Fibroblast of peridontal ligament (primary cell): ENCODE measurements around the gene OSBPL2.

Source experiments
- DNase-seq: peaks from one replicate; pipeline ENCODE4 v3.0.0-alpha.2; 2010; ENCODE audit errors: extremely low read depth

OSBPL2 gene

GRCh38 chr20:62258499-62259293 is 20.4 kb downstream of the OSBPL2 start:
- DNase-seq: peak; percentile 71

- no peak for DNase-seq
These were observed 20.9 kb downstream of the OSBPL2 start for GRCh38 chr20:62259294-62259565.

GRCh38 chr20:62262064-62262463 is 23.7 kb downstream of the OSBPL2 start:
- no peak for DNase-seq

GRCh38 chr20:62263396-62263795 is 25.1 kb downstream of the OSBPL2 start:
- DNase-seq: no peak

- DNase-seq: peak; percentile 3
These were observed 27.0 kb downstream of the OSBPL2 start for GRCh38 chr20:62265365-62265764.

GRCh38 chr20:62266340-62266739 is 28.0 kb downstream of the OSBPL2 start:
- DNase-seq: no peak

GRCh38 chr20:62266851-62267250 is 28.5 kb downstream of the OSBPL2 start:
- no peak for DNase-seq

GRCh38 chr20:62267543-62267942 is 29.2 kb downstream of the OSBPL2 start:
- no peak for DNase-seq

GRCh38 chr20:62268228-62268900 is 30.0 kb downstream of the OSBPL2 start:
- DNase-seq: no peak

GRCh38 chr20:62269378-62269777 is 31.1 kb downstream of the OSBPL2 start:
- DNase-seq: no peak

GRCh38 chr20:62269871-62270270 is 31.6 kb downstream of the OSBPL2 start:
- no peak for DNase-seq

GRCh38 chr20:62272200-62272599 is 33.9 kb downstream of the OSBPL2 start:
- no peak for DNase-seq

- DNase-seq: no peak
These were observed 35.1 kb downstream of the OSBPL2 start for GRCh38 chr20:62273416-62273815.

- no peak for DNase-seq
These were observed 36.1 kb downstream of the OSBPL2 start for GRCh38 chr20:62274332-62274950.

- no peak for DNase-seq
These were observed 36.9 kb downstream of the OSBPL2 start for GRCh38 chr20:62275219-62275618.

GRCh38 chr20:62276439-62276838 is 38.1 kb downstream of the OSBPL2 start:
- no peak for DNase-seq

- no peak for DNase-seq
These were observed 38.9 kb downstream of the OSBPL2 start for GRCh38 chr20:62277253-62277652.

- no peak for DNase-seq
These were observed 42.0 kb downstream of the OSBPL2 start for GRCh38 chr20:62280303-62280702.

- DNase-seq: no peak
These were observed 43.0 kb downstream of the OSBPL2 start for GRCh38 chr20:62281161-62281933.

- no peak for DNase-seq
These were observed 43.8 kb downstream of the OSBPL2 start for GRCh38 chr20:62282103-62282502.

- DNase-seq: no peak
These were observed 44.7 kb downstream of the OSBPL2 start for GRCh38 chr20:62282877-62283503.

- no peak for DNase-seq
These were observed 46.1 kb downstream of the OSBPL2 start for GRCh38 chr20:62284448-62284847.
